A549 (cell line): ENCODE measurements around the gene TRERF1. TPM values are rescaled to one million over a fixed set of nuclear protein-coding genes. Genes with fewer than 3 reads are reported as not detected.

Experiments
- ATAC-seq, 2 experiments: fragments of 200-7000 bp in 1 of 2; fragments of >200 bp in 1 of 2; cut with Nextera tagmentation in 1 of 2; cut with Tn5 transposase in 1 of 2; 3 replicates each; pipeline versions ENCODE4 v1.8.0 to v1.9.1; 2018 to 2020; ENCODE audit warnings: mild to moderate bottlenecking in 1 of 2, moderate library complexity in 1 of 2
- CTCF ChIA-PET: fragments of 300-600 bp; sonication (Branson Sonifier 250); formaldehyde crosslinking; extraction: SDS; loops from one replicate; lab custom pipeline; 2021; ENCODE audit warnings: antibody characterized with exemption, inconsistent platforms; lab: Yijun Ruan, JAX
- POLR2A ChIA-PET: fragments of 350-600 bp; formaldehyde crosslinking; extraction: SDS; loops from one replicate; lab custom pipeline; 2021; ENCODE audit warnings: antibody characterized with exemption, inconsistent platforms; lab: Yijun Ruan, JAX
- DNase-seq, 2 experiments: peaks; one replicate each; pipeline versions ENCODE4 v3.0.0 to v3.0.0-alpha.2; 2011 to 2016; ENCODE audit warnings: low read depth in 1 of 2, low spot score in 1 of 2
- FAIRE-seq: peaks from 2 replicates; lab custom pipeline; 2011; peaks lifted over from hg19 to GRCh38; lab: Jason Lieb, UNC
- H3K27ac ChIP-seq, 2 experiments: fragments of >200 bp; sonication (Bioruptor Twin); formaldehyde crosslinking; 3 replicates each; pipeline ENCODE4 v1.5.1; 2016 to 2017
- H3K4me1 ChIP-seq: fragments of >200 bp; sonication (Bioruptor Twin); formaldehyde crosslinking; 3 replicates; pipeline ENCODE4 v1.6.1; 2016
- H3K4me2 ChIP-seq: fragments of >200 bp; sonication (Bioruptor Twin); formaldehyde crosslinking; 3 replicates; pipeline ENCODE4 v1.6.1; 2016
- H3K4me3 ChIP-seq: fragments of >200 bp; sonication (Bioruptor Twin); formaldehyde crosslinking; 3 replicates; pipeline ENCODE4 v1.5.1; 2016
- H3K9me3 ChIP-seq: fragments of >200 bp; sonication (Bioruptor Twin); formaldehyde crosslinking; 3 replicates; pipeline ENCODE4 v1.6.1; 2016
- BCL3 ChIP-seq: fragments of >200 bp; sonication (Bioruptor Twin); formaldehyde crosslinking; IDR thresholded peaks from 3 replicates; pipeline ENCODE4 v1.6.1; 2016
- CBX2 ChIP-seq: fragments of 200-600 bp; sonication (generic); IDR thresholded peaks from 2 replicates; pipeline ENCODE4 v1.6.1; 2016; ENCODE audit warnings: low read depth, mild to moderate bottlenecking, borderline replicate concordance
- ELK1 ChIP-seq: fragments of 150-350 bp; IDR thresholded peaks from 2 replicates; pipeline ENCODE4 v1.6.1; 2014; ENCODE audit warnings: low read depth, mild to moderate bottlenecking, low read length
- ESRRA ChIP-seq: fragments of 150-350 bp; IDR thresholded peaks from 2 replicates; pipeline ENCODE4 v1.6.1; 2014; ENCODE audit warnings: mild to moderate bottlenecking, low read length, borderline replicate concordance
- FOSB ChIP-seq: fragments of 250-450 bp; sonication (Bioruptor Pico); IDR thresholded peaks from 2 replicates; pipeline ENCODE4 v1.5.0; 2020; ENCODE audit warnings: mild to moderate bottlenecking, moderate library complexity
- GATA3 ChIP-seq: IDR thresholded peaks from 2 replicates; pipeline ENCODE4 v1.6.1; 2012; ENCODE audit warnings: borderline replicate concordance
- HOXB13 ChIP-seq: fragments of 250-450 bp; sonication (Bioruptor Pico); IDR thresholded peaks from 2 replicates; pipeline ENCODE4 v1.5.0; 2020; ENCODE audit warnings: low read depth, mild to moderate bottlenecking, moderate library complexity
- HOXB5 ChIP-seq: fragments of 250-450 bp; sonication (Bioruptor Pico); IDR thresholded peaks from 2 replicates; pipeline ENCODE4 v1.5.0; 2020; ENCODE audit warnings: mild to moderate bottlenecking, moderate library complexity
- MAFK ChIP-seq: fragments of 450-650 bp; IDR thresholded peaks from 2 replicates; pipeline ENCODE4 v1.6.1; 2014; ENCODE audit not compliant: partially characterized antibody
- MAX ChIP-seq: IDR thresholded peaks from 2 replicates; pipeline ENCODE4 v1.6.1; 2012
- MYC ChIP-seq: IDR thresholded peaks from 2 replicates; pipeline ENCODE4 v1.6.1; 2012; ENCODE audit warnings: mild to moderate bottlenecking, inconsistent platforms, low read length, improper control_type of control experiment, borderline replicate concordance
- NPAS2 ChIP-seq: fragments of 250-450 bp; sonication (Bioruptor Pico); IDR thresholded peaks from 2 replicates; pipeline ENCODE4 v1.8.0; 2022; ENCODE audit warnings: mild to moderate bottlenecking, moderate library complexity, borderline replicate concordance
- POLR2A ChIP-seq: IDR thresholded peaks from 2 replicates; pipeline ENCODE4 v1.6.1; 2012; ENCODE audit warnings: mild to moderate bottlenecking, low read length
- POLR2AphosphoS2 ChIP-seq: conservative IDR thresholded peaks from 2 replicates; pipeline ENCODE4 v1.6.1; 2012; ENCODE audit warnings: low read length, improper control_type of control experiment, inconsistent platforms
- RCOR1 ChIP-seq: fragments of 150-350 bp; IDR thresholded peaks from 2 replicates; pipeline ENCODE4 v1.6.1; 2014; ENCODE audit warnings: antibody characterized with exemption, low read length, low read depth
- whole genome bisulfite sequencing: methylation state at CpG from one replicate; pipeline ENCODE4 v1.1.6; 2017; ENCODE audit errors: missing lambda C conversion rate; 5-methylcytosine and 5-hydroxymethylcytosine counted together
- polyA minus RNA-seq: library from RNA; depleted of rRNA, polyadenylated mRNA; stranded (reverse); fragments of >200 nt; gene quantifications from 2 replicates; pipeline ENCODE4 v1.2.3, GENCODE V29; 2011; rRNA and poly(A)+ RNA removed
- polyA plus RNA-seq, 4 experiments: library from polyadenylated mRNA; depleted of rRNA in 3 of 4; stranded (reverse); fragments of >200 nt; fragmentation: RNase III in 1 of 4; extraction: RNeasy Plus Mini Kit Qiagen cat#74134 plus additional on column Dnase treatment in 1 of 4; gene quantifications; 2 replicates in 3 of 4; 3 replicates in 1 of 4; pipeline ENCODE4 v1.2.3, GENCODE V29; 2011 to 2017
- TF ChIP-seq, protein P1 (sequence below): fragments of 250-450 bp; sonication (Bioruptor Pico); IDR thresholded peaks from 2 replicates; pipeline ENCODE4 v1.5.0; 2021; ENCODE audit warnings: mild to moderate bottlenecking, moderate library complexity, borderline replicate concordance
- TF ChIP-seq, protein P2 (sequence below): fragments of 200-600 bp; sonication (generic); IDR thresholded peaks from 2 replicates; pipeline ENCODE4 v1.6.1; 2016; ENCODE audit warnings: antibody characterized with exemption, mild to moderate bottlenecking, moderate library complexity

The TRERF1 gene, protein sequence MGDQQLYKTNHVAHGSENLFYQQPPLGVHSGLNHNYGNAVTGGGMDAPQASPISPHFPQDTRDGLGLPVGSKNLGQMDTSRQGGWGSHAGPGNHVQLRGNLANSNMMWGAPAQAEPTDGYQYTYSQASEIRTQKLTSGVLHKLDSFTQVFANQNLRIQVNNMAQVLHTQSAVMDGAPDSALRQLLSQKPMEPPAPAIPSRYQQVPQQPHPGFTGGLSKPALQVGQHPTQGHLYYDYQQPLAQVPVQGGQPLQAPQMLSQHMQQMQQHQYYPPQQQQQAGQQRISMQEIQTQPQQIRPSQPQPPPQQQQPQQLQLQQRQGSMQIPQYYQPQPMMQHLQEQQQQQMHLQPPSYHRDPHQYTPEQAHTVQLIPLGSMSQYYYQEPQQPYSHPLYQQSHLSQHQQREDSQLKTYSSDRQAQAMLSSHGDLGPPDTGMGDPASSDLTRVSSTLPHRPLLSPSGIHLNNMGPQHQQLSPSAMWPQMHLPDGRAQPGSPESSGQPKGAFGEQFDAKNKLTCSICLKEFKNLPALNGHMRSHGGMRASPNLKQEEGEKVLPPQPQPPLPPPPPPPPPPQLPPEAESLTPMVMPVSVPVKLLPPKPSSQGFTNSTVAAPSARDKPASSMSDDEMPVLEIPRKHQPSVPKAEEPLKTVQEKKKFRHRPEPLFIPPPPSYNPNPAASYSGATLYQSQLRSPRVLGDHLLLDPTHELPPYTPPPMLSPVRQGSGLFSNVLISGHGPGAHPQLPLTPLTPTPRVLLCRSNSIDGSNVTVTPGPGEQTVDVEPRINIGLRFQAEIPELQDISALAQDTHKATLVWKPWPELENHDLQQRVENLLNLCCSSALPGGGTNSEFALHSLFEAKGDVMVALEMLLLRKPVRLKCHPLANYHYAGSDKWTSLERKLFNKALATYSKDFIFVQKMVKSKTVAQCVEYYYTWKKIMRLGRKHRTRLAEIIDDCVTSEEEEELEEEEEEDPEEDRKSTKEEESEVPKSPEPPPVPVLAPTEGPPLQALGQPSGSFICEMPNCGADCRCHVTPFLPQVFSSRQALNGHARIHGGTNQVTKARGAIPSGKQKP (N-terminal part only)
- polyA plus RNA-seq (2011; rRNA removed) (2.4 and 3.8 TPM in 2 replicates), polyA plus RNA-seq (2017; fragmentation: RNase III; extraction: RNeasy Plus Mini Kit Qiagen cat#74134 plus additional on column Dnase treatment) (3.3 to 3.6 TPM (median 3.5 TPM) in 3 replicates), polyA minus RNA-seq (4.5 and 5.6 TPM in 2 replicates)
- polyA plus RNA-seq (2012; cell fraction: cytosol; rRNA removed), result 3.0 and 4.1 TPM in 2 replicates
- 7.9 and 8.2 TPM in 2 replicates for polyA plus RNA-seq (2012; cell fraction: nucleus; rRNA removed)

GRCh38 chr6:42451333-42452170, at the start of gene TRERF1:
TSS of gene TRERF1 (minus strand) at chr6:42451926. CDS start at chr6:42269590, 182,336 bp downstream.
- no peak for FAIRE-seq
- POLR2A ChIA-PET, result interaction anchor here (0.6 to 2.2 kb wide), 14 partner anchors 9 to 227 kb away, joined by 3 to 19 read pairs (median 4); partner anchors contain the start of gene UBR2
- TF ChIP-seq BCL3 (0 out of 3 replicates have a peak, but pooled peaks have one; percentile 4), MYC (peak; percentile 57; the same call in 1 of the 2 replicates), MAX (peak; percentile 31; the same call in 1 of the 2 replicates), POLR2A (peak; percentile 29; the same call in 1 of the 2 replicates), MAFK (peak; percentile 6), CBX2 (no peak), POLR2AphosphoS2 (no peak), GATA3 (0 out of 2 replicates have a peak, but pooled peaks have one; percentile 4)
- TF ChIP-seq, protein P1, sequence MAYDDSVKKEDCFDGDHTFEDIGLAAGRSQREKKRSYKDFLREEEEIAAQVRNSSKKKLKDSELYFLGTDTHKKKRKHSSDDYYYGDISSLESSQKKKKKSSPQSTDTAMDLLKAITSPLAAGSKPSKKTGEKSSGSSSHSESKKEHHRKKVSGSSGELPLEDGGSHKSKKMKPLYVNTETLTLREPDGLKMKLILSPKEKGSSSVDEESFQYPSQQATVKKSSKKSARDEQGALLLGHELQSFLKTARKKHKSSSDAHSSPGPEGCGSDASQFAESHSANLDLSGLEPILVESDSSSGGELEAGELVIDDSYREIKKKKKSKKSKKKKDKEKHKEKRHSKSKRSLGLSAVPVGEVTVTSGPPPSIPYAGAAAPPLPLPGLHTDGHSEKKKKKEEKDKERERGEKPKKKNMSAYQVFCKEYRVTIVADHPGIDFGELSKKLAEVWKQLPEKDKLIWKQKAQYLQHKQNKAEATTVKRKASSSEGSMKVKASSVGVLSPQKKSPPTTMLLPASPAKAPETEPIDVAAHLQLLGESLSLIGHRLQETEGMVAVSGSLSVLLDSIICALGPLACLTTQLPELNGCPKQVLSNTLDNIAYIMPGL (CRISPR knock-in tag), result no peak
- Histone ChIP-seq H3K27ac (peak within 1 kb of the TSS; percentile 99 to 100), H3K4me3 (peak within 1 kb of the TSS; percentile 78), H3K4me1 (peaks cover 23% of the 10 kb centered on the region), H3K9me3 (no peaks in the 10 kb centered on the region), H3K4me2 (peak within 1 kb of the TSS; percentile 88)
- under 1% methylated on average over 31 of the region's 36 CpGs for WGBS
- CTCF ChIA-PET, result interaction anchor here (1.2 to 2.5 kb wide), 3 partner anchors 96 to 149 kb away, joined by 3 to 13 read pairs (median 8); no protein-coding TSS in a partner anchor
- DNase-seq, result peak; percentile 55 to 74
- peak; percentile 49 to 63 for ATAC-seq

- no peaks in the 10 kb centered on the region for H3K9me3 ChIP-seq
- FAIRE-seq (no peak), DNase-seq (no peak), ATAC-seq (no peak)
- H3K4me3 ChIP-seq, result no peak overlapping the region
- 78% methylated on average over 7 of the region's 7 CpGs for WGBS
- H3K27ac ChIP-seq, result no peak overlapping the region
- H3K4me1 ChIP-seq, result no peaks in the 10 kb centered on the region
- ChIA-PET POLR2A (no interaction called here), CTCF (interaction anchor here (1.8 kb wide), 1 partner anchor 11 kb away, joined by 6 read pairs; no protein-coding TSS in a partner anchor)
- H3K4me2 ChIP-seq, result no peak overlapping the region
- no peak for TF ChIP-seq RCOR1
- no peak for TF ChIP-seq BCL3
- no peak for TF ChIP-seq NPAS2
- TF ChIP-seq FOSB (CRISPR knock-in tag), result no peak
- no peak for TF ChIP-seq ELK1
- TF ChIP-seq POLR2AphosphoS2, result no peak
- TF ChIP-seq, protein P2, sequence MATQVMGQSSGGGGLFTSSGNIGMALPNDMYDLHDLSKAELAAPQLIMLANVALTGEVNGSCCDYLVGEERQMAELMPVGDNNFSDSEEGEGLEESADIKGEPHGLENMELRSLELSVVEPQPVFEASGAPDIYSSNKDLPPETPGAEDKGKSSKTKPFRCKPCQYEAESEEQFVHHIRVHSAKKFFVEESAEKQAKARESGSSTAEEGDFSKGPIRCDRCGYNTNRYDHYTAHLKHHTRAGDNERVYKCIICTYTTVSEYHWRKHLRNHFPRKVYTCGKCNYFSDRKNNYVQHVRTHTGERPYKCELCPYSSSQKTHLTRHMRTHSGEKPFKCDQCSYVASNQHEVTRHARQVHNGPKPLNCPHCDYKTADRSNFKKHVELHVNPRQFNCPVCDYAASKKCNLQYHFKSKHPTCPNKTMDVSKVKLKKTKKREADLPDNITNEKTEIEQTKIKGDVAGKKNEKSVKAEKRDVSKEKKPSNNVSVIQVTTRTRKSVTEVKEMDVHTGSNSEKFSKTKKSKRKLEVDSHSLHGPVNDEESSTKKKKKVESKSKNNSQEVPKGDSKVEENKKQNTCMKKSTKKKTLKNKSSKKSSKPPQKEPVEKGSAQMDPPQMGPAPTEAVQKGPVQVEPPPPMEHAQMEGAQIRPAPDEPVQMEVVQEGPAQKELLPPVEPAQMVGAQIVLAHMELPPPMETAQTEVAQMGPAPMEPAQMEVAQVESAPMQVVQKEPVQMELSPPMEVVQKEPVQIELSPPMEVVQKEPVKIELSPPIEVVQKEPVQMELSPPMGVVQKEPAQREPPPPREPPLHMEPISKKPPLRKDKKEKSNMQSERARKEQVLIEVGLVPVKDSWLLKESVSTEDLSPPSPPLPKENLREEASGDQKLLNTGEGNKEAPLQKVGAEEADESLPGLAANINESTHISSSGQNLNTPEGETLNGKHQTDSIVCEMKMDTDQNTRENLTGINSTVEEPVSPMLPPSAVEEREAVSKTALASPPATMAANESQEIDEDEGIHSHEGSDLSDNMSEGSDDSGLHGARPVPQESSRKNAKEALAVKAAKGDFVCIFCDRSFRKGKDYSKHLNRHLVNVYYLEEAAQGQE, result no peak
- no peak for TF ChIP-seq ESRRA
- TF ChIP-seq MYC, result no peak
- TF ChIP-seq HOXB5 (CRISPR knock-in tag), result no peak
- TF ChIP-seq HOXB13, result no peak
Observed at GRCh38 chr6:42498473-42499128, 46.9 kb upstream of the TRERF1 start.
